NCI-H146 treated with DMSO at 0.1 percent for 48 hours (cell line): ENCODE data around the gene KCNK5.

Experiments
- DNase-seq: peaks from one replicate; lab custom pipeline; 2025; ENCODE audit not compliant: unreplicated experiment; lab: John Stamatoyannopoulos, UW

Gene KCNK5

GRCh38 chr6:39217177-39217864 is 12.0 kb downstream of the KCNK5 start:
- no peak for DNase-seq

- DNase-seq: no peak
Observed at GRCh38 chr6:39215640-39216158, 13.6 kb downstream of the KCNK5 start.

- no peak for DNase-seq
Observed at GRCh38 chr6:39214846-39215639, 14.2 kb downstream of the KCNK5 start.

GRCh38 chr6:39214120-39214813 is 15.0 kb downstream of the KCNK5 start:
- no peak for DNase-seq

- DNase-seq: no peak
Observed at GRCh38 chr6:39213195-39213920, 15.9 kb downstream of the KCNK5 start.

GRCh38 chr6:39211183-39211582 is 18.1 kb downstream of the KCNK5 start:
- no peak for DNase-seq

- no peak for DNase-seq
Observed at GRCh38 chr6:39210450-39210849, 18.8 kb downstream of the KCNK5 start.

GRCh38 chr6:39209911-39210310 is 19.4 kb downstream of the KCNK5 start:
- no peak for DNase-seq

- DNase-seq: no peak
Observed at GRCh38 chr6:39209360-39209811, 19.9 kb downstream of the KCNK5 start.

- DNase-seq: no peak
Observed at GRCh38 chr6:39208223-39208739, 21.0 kb downstream of the KCNK5 start.

- no peak for DNase-seq
Observed at GRCh38 chr6:39207416-39208222, 21.7 kb downstream of the KCNK5 start.

- DNase-seq: no peak
Observed at GRCh38 chr6:39206250-39206721, 23.0 kb downstream of the KCNK5 start.

- DNase-seq: peak; percentile 31
Observed at GRCh38 chr6:39204646-39205244, 24.5 kb downstream of the KCNK5 start.

GRCh38 chr6:39204160-39204495 is 25.1 kb downstream of the KCNK5 start:
- no peak for DNase-seq

- DNase-seq: no peak
Observed at GRCh38 chr6:39203436-39204159, 25.7 kb downstream of the KCNK5 start.

GRCh38 chr6:39202166-39202565 is 27.1 kb downstream of the KCNK5 start:
- no peak for DNase-seq

- no peak for DNase-seq
Observed at GRCh38 chr6:39200498-39201020, 28.7 kb downstream of the KCNK5 start.

- no peak for DNase-seq
Observed at GRCh38 chr6:39199976-39200375, 29.3 kb downstream of the KCNK5 start.
